Stimulated activated CD4-positive, alpha-beta T cell treated with anti-CD3 and anti-CD28 coated beads, Interleukin-4, amount 100 ng/mL, for 48 hours (primary cell): ENCODE measurements around the gene PEX3.
A peak's percentile ranks its signal among the peaks of the same experiment; 100 is the strongest.
"Not testable (repeated sequence)": the region's sequence is repeated elsewhere in the genome, so short reads cannot be mapped to it uniquely, and the experiment has no call there.

ENCODE experiments used
- DNase-seq, 2 donors: peaks; one replicate each; pipeline ENCODE4 v3.0.0-alpha.2; 2020; ENCODE audit warnings: low read depth in 2 of 2

Gene PEX3

GRCh38 chr6:143507358-143508145 is 56.9 kb downstream of the PEX3 start:
- DNase-seq: no peak

GRCh38 chr6:143510326-143510725 is 59.7 kb downstream of the PEX3 start:
- DNase-seq: not testable (repeated sequence)

GRCh38 chr6:143510991-143511891 is 60.6 kb downstream of the PEX3 start, which contains the start of gene FUCA2:
Gene FUCA2, minus strand, starts transcription at chr6:143511720. Its CDS starts 86 bp downstream, at chr6:143511634.
- peak; percentile 56 to 59 for DNase-seq

GRCh38 chr6:143513410-143513809 is 62.8 kb downstream of the PEX3 start:
- peak in 1 of 2 donors; percentile 38 for DNase-seq

GRCh38 chr6:143515061-143515760 is 64.6 kb downstream of the PEX3 start:
- DNase-seq: no peak

DNA sequence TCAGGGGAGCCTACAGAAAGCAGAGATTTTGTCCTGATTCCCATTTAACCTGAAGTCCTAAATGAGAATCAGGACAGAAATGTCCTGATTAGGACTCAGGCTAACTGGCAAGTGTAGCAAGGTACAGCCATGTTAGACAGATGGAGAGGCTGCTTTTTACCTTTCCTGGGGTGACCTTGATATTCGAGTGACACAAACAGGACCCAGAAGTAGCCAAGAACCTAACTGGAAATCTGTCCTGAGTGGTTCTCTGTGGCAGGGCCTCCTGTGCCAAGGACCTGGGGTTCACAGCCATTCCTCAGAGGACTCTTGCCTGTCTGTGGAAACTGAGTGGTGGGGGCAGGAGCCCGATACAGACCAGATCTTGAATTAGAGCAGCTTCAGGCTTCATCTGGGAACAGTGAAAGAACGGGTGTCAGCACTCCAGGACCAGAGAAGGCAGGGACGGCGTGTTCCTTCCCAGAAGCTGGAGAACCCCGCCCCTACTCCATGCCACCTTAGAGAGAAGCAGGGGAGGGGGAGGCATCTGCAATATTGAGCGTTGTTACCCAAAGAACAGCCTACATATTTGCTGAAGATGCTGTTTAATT is 65.3 kb downstream of the PEX3 start:
- no peak for DNase-seq

- no peak for DNase-seq
Observed at GRCh38 chr6:143516690-143517446, 66.3 kb downstream of the PEX3 start.

DNA sequence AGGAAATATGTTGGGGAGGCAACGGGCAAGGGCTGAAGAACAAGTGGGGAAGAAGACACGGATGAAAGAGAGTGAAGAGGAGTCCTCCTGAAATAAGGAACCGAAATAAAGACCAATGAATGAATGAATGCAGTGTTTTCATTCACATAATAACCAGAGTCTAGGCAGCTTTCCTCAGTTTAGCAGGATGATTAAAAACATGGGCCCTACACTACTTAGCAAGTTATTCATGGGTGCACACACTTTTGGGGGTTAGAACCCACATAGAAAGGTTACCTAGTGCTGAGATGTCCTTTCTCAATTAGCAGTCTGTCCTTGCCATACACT is 66.8 kb downstream of the PEX3 start:
- no peak for DNase-seq

GRCh38 chr6:143522039-143522600 is 71.5 kb downstream of the PEX3 start:
- DNase-seq: no peak

GRCh38 chr6:143525356-143525755 is 74.8 kb downstream of the PEX3 start:
- no peak for DNase-seq

- DNase-seq: no peak
Observed at GRCh38 chr6:143527677-143528076, 77.1 kb downstream of the PEX3 start.

GRCh38 chr6:143528164-143528811 is 77.7 kb downstream of the PEX3 start:
- no peak for DNase-seq

GRCh38 chr6:143529095-143529494 is 78.5 kb downstream of the PEX3 start:
- DNase-seq: no peak

GRCh38 chr6:143531720-143532499 is 81.3 kb downstream of the PEX3 start:
- DNase-seq: no peak

GRCh38 chr6:143535189-143535614 is 84.6 kb downstream of the PEX3 start:
- no peak for DNase-seq

GRCh38 chr6:143536461-143536865 is 85.9 kb downstream of the PEX3 start:
- peak; percentile 33 to 43 for DNase-seq

DNA sequence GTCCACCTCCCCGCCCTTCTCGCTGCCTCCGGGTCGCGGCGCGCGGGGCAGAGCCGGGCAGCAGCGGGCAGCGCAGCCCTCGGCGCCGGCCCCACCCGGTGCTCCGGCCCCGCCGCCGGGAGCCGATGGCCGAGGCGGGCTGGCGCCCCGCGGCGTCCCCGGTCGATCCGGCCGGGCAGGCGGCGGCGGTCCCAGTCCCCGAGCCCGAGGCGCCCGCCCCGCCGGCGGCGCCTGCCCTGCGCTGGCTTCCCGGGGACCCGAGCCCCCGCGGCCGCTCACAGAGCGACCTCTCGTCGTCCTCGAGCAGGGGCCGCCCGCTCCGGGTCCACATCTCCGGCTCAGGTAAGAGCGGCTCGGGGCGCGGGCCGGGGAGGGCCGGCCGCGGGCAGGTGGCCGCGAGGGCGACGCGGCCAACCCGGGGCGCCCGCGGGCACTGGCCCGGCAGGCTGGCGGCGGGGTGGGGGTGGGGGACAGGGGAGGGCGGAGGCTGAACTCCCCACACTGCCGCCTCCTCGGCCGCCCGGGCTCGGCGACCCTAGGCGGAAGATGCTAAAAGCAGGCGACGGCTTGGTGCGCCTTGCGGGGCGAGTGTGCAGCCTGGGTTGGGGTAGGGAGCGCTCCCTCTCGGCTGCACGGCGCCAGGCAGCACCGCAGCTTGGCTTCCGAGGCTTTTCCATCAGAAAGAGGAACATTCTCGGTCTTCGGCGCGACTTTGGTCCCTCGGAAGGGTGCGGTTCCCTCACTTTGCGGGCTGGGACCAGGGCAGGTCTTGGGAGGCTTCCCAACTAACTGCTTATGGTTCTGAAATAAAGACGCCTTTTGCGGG is 86.5 kb downstream of the PEX3 start:
- peak; percentile 49 to 55 for DNase-seq

DNA sequence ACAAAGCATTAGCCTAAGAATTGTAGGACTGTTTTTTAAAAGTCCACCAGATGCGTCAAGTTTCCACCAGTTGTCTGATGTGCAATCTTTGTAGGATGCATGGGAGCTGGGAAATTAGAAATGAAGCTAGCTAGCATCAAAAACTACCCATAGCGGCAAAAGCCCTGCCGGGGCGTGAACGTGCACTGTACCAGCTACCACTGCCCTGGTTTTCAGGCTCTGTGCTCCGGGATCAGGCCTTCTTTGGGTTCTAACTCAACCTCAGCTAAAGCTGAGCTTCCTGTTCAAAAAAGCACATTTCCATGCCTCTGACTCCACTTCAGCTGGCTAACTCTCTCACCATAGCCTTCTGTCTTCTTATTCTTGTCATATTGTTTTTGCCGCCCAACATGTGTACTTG is 87.8 kb downstream of the PEX3 start:
- no peak for DNase-seq
